ENCODE data around the gene APBA1. TPM values are rescaled to one million over a fixed set of nuclear protein-coding genes. Genes with fewer than 3 reads are reported as not detected.

APBA1 gene
- total RNA-seq, 1 donor from 2014 or later = 3.4 TPM

DNA sequence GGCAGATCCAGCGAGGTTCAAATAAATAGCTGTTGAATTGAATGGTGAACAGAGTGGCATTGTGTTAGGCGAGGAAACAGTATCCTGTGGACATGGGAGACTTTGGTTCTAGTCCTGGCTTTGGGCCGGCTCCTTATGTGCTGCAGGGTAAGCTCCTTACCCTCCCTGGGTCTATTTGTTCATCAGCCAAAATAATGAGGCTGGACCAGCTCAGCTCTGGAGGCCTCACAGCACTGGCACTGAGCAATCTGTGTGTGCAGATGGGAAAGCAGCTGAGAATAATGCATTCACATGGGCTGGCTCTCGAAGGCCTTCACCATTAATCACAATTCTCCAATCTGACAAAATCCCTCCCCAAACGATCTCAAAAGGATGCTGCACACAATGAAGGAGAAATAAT lies 81.9 kb downstream of the APBA1 start:
- no peak overlapping the region for H3K9ac ChIP-seq
- no peaks in the 10 kb centered on the region for H3K79me2 ChIP-seq (ENCODE audit: low read depth)
- H3K4me3 ChIP-seq = no peak overlapping the region
- H3K9me3 ChIP-seq (ENCODE audit: low read depth) = no peaks in the 10 kb centered on the region
- H3K4me2 ChIP-seq = peak overlapping the region; percentile 5
- H3F3A ChIP-seq (ENCODE audit: low read depth) = no peaks in the 10 kb centered on the region
- peaks cover 5% of the 10 kb centered on the region for H3K4me1 ChIP-seq
- Mint-ChIP-seq H3K36me3 (no peaks in the 10 kb centered on the region), H3K27me3 (ENCODE audit: insufficient read depth, low read depth) (peaks cover 9% of the 10 kb centered on the region), H3K9me3 (no peaks in the 10 kb centered on the region), H3K4me1 (peaks cover 10% of the 10 kb centered on the region), H3K27ac (peak overlapping the region; percentile 50), H3K4me3 (no peak overlapping the region)
- no peaks in the 10 kb centered on the region for H4K20me1 ChIP-seq (ENCODE audit: low read depth)
- TF ChIP-seq, protein P1, sequence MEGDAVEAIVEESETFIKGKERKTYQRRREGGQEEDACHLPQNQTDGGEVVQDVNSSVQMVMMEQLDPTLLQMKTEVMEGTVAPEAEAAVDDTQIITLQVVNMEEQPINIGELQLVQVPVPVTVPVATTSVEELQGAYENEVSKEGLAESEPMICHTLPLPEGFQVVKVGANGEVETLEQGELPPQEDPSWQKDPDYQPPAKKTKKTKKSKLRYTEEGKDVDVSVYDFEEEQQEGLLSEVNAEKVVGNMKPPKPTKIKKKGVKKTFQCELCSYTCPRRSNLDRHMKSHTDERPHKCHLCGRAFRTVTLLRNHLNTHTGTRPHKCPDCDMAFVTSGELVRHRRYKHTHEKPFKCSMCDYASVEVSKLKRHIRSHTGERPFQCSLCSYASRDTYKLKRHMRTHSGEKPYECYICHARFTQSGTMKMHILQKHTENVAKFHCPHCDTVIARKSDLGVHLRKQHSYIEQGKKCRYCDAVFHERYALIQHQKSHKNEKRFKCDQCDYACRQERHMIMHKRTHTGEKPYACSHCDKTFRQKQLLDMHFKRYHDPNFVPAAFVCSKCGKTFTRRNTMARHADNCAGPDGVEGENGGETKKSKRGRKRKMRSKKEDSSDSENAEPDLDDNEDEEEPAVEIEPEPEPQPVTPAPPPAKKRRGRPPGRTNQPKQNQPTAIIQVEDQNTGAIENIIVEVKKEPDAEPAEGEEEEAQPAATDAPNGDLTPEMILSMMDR (IDR thresholded peaks at IDR 0.05) = no peak
- TF ChIP-seq EZH2 (IDR thresholded peaks at IDR 0.05) = no peak
- TF ChIP-seq EZH2phosphoT487 (IDR thresholded peaks at IDR 0.05) = no peak
- no peaks in the 10 kb centered on the region for H3K27me3 ChIP-seq
- no peak for DNase-seq (ENCODE audit: low spot score)
- no peak overlapping the region for H3K27ac ChIP-seq
- H2AFZ ChIP-seq (replicated peaks) = no peak overlapping the region
- H3K36me3 ChIP-seq = no peaks in the 10 kb centered on the region

DNA sequence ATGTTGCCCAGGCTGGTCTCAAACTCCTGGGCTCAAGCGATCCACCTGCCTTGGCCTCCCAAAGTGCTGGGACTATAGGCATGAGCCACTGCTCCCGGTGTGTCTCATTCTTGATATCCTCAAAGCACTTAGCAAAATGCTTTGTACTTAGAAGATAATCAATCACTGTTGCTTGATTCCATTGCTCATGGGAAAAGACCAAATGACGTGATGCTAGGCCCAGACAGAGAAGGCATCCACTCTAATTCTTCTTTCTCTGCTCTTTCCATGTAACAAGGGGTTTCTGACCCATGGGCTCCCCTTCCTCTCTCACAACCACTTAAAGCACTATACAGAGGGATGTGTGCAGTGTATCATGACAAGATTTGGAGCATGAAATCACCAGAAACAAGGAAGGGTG lies 83.0 kb downstream of the APBA1 start:
- DNase-seq (ENCODE audit: low spot score) = no peak
- no peak overlapping the region for H2AFZ ChIP-seq (replicated peaks)
- no peak overlapping the region for H3K4me3 ChIP-seq
- H3F3A ChIP-seq (ENCODE audit: low read depth) = no peaks in the 10 kb centered on the region
- no peak overlapping the region for H3K27ac ChIP-seq
- H3K79me2 ChIP-seq (ENCODE audit: low read depth) = no peaks in the 10 kb centered on the region
- no peaks in the 10 kb centered on the region for H3K9me3 ChIP-seq (ENCODE audit: low read depth)
- H3K4me3 Mint-ChIP-seq = no peak overlapping the region
- no peak overlapping the region for H3K27ac Mint-ChIP-seq
- no peaks in the 10 kb centered on the region for H3K27me3 ChIP-seq
- TF ChIP-seq, protein P1 (IDR thresholded peaks at IDR 0.05) = no peak
- TF ChIP-seq EZH2 (IDR thresholded peaks at IDR 0.05) (no peak), EZH2phosphoT487 (IDR thresholded peaks at IDR 0.05) (no peak)
- H3K4me1 ChIP-seq = peaks cover 5% of the 10 kb centered on the region
- H4K20me1 ChIP-seq (ENCODE audit: low read depth) = no peaks in the 10 kb centered on the region
- peaks cover 9% of the 10 kb centered on the region for H3K27me3 Mint-ChIP-seq (ENCODE audit: insufficient read depth, low read depth)
- H3K36me3 Mint-ChIP-seq = no peaks in the 10 kb centered on the region
- peaks cover 14% of the 10 kb centered on the region for H3K4me1 Mint-ChIP-seq
- no peak overlapping the region for H3K9ac ChIP-seq
- H3K9me3 Mint-ChIP-seq = no peaks in the 10 kb centered on the region
- H3K4me2 ChIP-seq = no peak overlapping the region
- H3K36me3 ChIP-seq = no peaks in the 10 kb centered on the region

DNA sequence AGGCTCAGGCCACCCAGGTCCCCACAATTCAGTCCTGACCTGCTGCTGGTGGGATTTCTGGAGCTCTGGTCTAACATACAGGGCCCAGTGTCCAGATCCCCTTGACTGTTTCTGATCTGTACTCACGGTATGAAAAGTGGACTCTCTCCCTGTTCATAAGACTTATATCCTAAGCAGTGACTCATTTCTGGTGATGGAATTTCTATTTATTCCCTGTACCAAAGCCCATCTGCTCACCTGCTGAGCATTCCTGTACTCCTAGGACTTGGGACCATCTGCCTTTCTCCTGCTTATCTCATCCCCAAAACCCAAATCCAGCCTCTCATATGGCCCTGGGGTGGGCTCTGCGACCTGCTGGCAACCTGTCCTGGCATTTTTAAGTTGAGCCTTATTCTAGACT lies 86.6 kb downstream of the APBA1 start:
- no peak overlapping the region for H3K9ac ChIP-seq
- no peaks in the 10 kb centered on the region for H3K27me3 ChIP-seq
- H3K4me2 ChIP-seq = no peak overlapping the region
- H3K36me3 Mint-ChIP-seq = no peaks in the 10 kb centered on the region
- H3K36me3 ChIP-seq = no peaks in the 10 kb centered on the region
- no peaks in the 10 kb centered on the region for H3K9me3 ChIP-seq (ENCODE audit: low read depth)
- no peak overlapping the region for H3K27ac ChIP-seq
- no peak overlapping the region for H2AFZ ChIP-seq (replicated peaks)
- H3F3A ChIP-seq (ENCODE audit: low read depth) = no peaks in the 10 kb centered on the region
- no peak overlapping the region for H3K27ac Mint-ChIP-seq
- H3K4me1 ChIP-seq = peaks cover 5% of the 10 kb centered on the region
- peaks cover 8% of the 10 kb centered on the region for H3K27me3 Mint-ChIP-seq (ENCODE audit: insufficient read depth, low read depth)
- H3K4me3 ChIP-seq = no peak overlapping the region
- peaks cover 40% of the 10 kb centered on the region for H3K4me1 Mint-ChIP-seq
- TF ChIP-seq EZH2phosphoT487 (IDR thresholded peaks at IDR 0.05) = no peak
- H3K79me2 ChIP-seq (ENCODE audit: low read depth) = no peaks in the 10 kb centered on the region
- H3K9me3 Mint-ChIP-seq = no peaks in the 10 kb centered on the region
- no peaks in the 10 kb centered on the region for H4K20me1 ChIP-seq (ENCODE audit: low read depth)
- no peak for DNase-seq (ENCODE audit: low spot score)
- no peak overlapping the region for H3K4me3 Mint-ChIP-seq

DNA sequence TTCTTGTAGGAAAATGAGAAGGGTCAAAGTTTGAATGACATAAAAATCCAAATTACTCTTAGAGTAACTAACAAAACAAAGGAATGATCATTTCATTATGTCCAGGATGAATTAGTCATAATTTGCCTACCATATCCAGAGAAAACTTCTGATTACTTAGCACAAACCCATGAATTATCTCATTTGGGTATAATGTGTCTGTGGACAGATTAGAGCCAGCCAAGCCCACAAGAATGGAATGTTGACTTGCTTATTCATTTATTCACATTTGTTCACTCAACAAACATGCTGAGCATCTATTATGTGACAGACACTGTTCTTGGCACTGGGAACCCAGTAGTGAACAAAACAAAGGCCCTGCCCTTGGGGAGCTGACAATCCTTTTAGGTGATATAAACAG lies 87.4 kb downstream of the APBA1 start:
- Mint-ChIP-seq H3K4me3 (no peak overlapping the region), H3K27ac (no peak overlapping the region), H3K4me1 (peaks cover 44% of the 10 kb centered on the region), H3K27me3 (ENCODE audit: insufficient read depth, low read depth) (peaks cover 8% of the 10 kb centered on the region), H3K9me3 (no peaks in the 10 kb centered on the region), H3K36me3 (no peaks in the 10 kb centered on the region)
- Histone ChIP-seq H3K4me2 (no peak overlapping the region), H4K20me1 (ENCODE audit: low read depth) (no peaks in the 10 kb centered on the region), H3K9ac (no peak overlapping the region), H3K36me3 (no peaks in the 10 kb centered on the region), H3K27me3 (no peaks in the 10 kb centered on the region), H3K4me1 (no peaks in the 10 kb centered on the region), H2AFZ (replicated peaks) (no peak overlapping the region), H3K27ac (no peak overlapping the region), H3K9me3 (ENCODE audit: low read depth) (no peaks in the 10 kb centered on the region), H3K4me3 (no peak overlapping the region), H3F3A (ENCODE audit: low read depth) (no peaks in the 10 kb centered on the region), H3K79me2 (ENCODE audit: low read depth) (no peaks in the 10 kb centered on the region)
- TF ChIP-seq, protein P1 (IDR thresholded peaks at IDR 0.05) = no peak
- TF ChIP-seq EZH2phosphoT487 (IDR thresholded peaks at IDR 0.05) (no peak), EZH2 (IDR thresholded peaks at IDR 0.05) (no peak)
- no peak for DNase-seq (ENCODE audit: low spot score)

Data from neural progenitor cell (in vitro differentiated cells).